ENCODE measurements around the gene MC1R. TPM values are rescaled to one million over a fixed set of nuclear protein-coding genes. Genes with fewer than 3 reads are reported as not detected.

MC1R gene
- total RNA-seq, 1 experiment from 2014 or later: 34.3 TPM

- no peaks in the 10 kb centered on the region for H3F3A ChIP-seq (ENCODE audit: insufficient read depth, low read depth)
- no peak for DNase-seq
- no peak overlapping the region for H2AFZ ChIP-seq
- intact Hi-C loops (cut with micrococcal nuclease; ENCODE audit: unreplicated experiment): no loop called here
- H4K20me1 ChIP-seq (ENCODE audit: insufficient read depth): no peaks in the 10 kb centered on the region
- no peaks in the 10 kb centered on the region for H3K9me3 ChIP-seq (ENCODE audit: insufficient read depth, low read depth)
- no peaks in the 10 kb centered on the region for H3K4me1 ChIP-seq (replicated peaks; ENCODE audit: insufficient read depth)
- no peak overlapping the region for H3K27ac ChIP-seq
- H3K9me2 ChIP-seq (ENCODE audit: insufficient read depth): no peaks in the 10 kb centered on the region
- BruUV-seq (replicated peaks): no TSS peak
- POLR2A ChIA-PET (ENCODE audit: unreplicated experiment): no interaction called here
- no peak overlapping the region for H3K4me2 ChIP-seq
- peaks cover 30% of the 10 kb centered on the region for H3K27me3 ChIP-seq (ENCODE audit: insufficient read depth, low read depth)
- H3K36me3 ChIP-seq (ENCODE audit: low read depth): no peaks in the 10 kb centered on the region
- no peaks in the 10 kb centered on the region for H3K79me2 ChIP-seq (ENCODE audit: low read depth)
- H3K4me3 ChIP-seq: no peak overlapping the region
- CTCF ChIA-PET: no interaction called here
- no peak for TF ChIP-seq CTCF (conservative IDR thresholded peaks at IDR 0.05)
- no peak for TF ChIP-seq EZH2 (IDR thresholded peaks at IDR 0.05; ENCODE audit: low read depth)
Measured at GRCh38 chr16:89946515-89946914, 27.9 kb downstream of the MC1R start.

GRCh38 chr16:89949121-89949742, 30.6 kb downstream of the MC1R start:
- no peaks in the 10 kb centered on the region for H3F3A ChIP-seq (ENCODE audit: insufficient read depth, low read depth)
- ChIA-PET CTCF (interaction anchor here (0.7 kb wide), 1 partner anchor 21 kb away, joined by 3 read pairs; no protein-coding TSS in a partner anchor), POLR2A (ENCODE audit: unreplicated experiment) (interaction anchor here (0.7 kb wide), 1 partner anchor 133 kb away, joined by 4 read pairs; no protein-coding TSS in a partner anchor)
- no peaks in the 10 kb centered on the region for H3K36me3 ChIP-seq (ENCODE audit: low read depth)
- no peaks in the 10 kb centered on the region for H3K4me1 ChIP-seq (replicated peaks; ENCODE audit: insufficient read depth)
- no peak overlapping the region for H2AFZ ChIP-seq
- TF ChIP-seq EZH2 (IDR thresholded peaks at IDR 0.05; ENCODE audit: low read depth): no peak
- TF ChIP-seq CTCF (conservative IDR thresholded peaks at IDR 0.05): no peak
- no peaks in the 10 kb centered on the region for H3K9me3 ChIP-seq (ENCODE audit: insufficient read depth, low read depth)
- H3K4me2 ChIP-seq: peak overlapping the region; percentile 78
- H3K27ac ChIP-seq: no peak overlapping the region
- peak overlapping the region; percentile 56; the same call in 1 of the 2 replicates for H3K4me3 ChIP-seq
- H3K9me2 ChIP-seq (ENCODE audit: insufficient read depth): no peaks in the 10 kb centered on the region
- DNase-seq: no peak
- no peaks in the 10 kb centered on the region for H3K79me2 ChIP-seq (ENCODE audit: low read depth)
- intact Hi-C loops (cut with micrococcal nuclease; ENCODE audit: unreplicated experiment): no loop called here
- no peaks in the 10 kb centered on the region for H4K20me1 ChIP-seq (ENCODE audit: insufficient read depth)
- H3K27me3 ChIP-seq (ENCODE audit: insufficient read depth, low read depth): peaks cover 19% of the 10 kb centered on the region
- no TSS peak for BruUV-seq (replicated peaks)

GRCh38 chr16:89949756-89950155, 31.1 kb downstream of the MC1R start:
- Histone ChIP-seq H3K79me2 (ENCODE audit: low read depth) (no peaks in the 10 kb centered on the region), H3K27me3 (ENCODE audit: insufficient read depth, low read depth) (peaks cover 16% of the 10 kb centered on the region), H3K9me3 (ENCODE audit: insufficient read depth, low read depth) (no peaks in the 10 kb centered on the region), H3K9me2 (ENCODE audit: insufficient read depth) (no peaks in the 10 kb centered on the region), H3K27ac (no peak overlapping the region), H3K36me3 (ENCODE audit: low read depth) (no peaks in the 10 kb centered on the region), H3K4me3 (no peak overlapping the region; the same call in 1 of the 2 replicates), H3K4me1 (replicated peaks; ENCODE audit: insufficient read depth) (no peaks in the 10 kb centered on the region), H3K4me2 (peak overlapping the region; percentile 78), H3F3A (ENCODE audit: insufficient read depth, low read depth) (no peaks in the 10 kb centered on the region), H2AFZ (no peak overlapping the region), H4K20me1 (ENCODE audit: insufficient read depth) (no peaks in the 10 kb centered on the region)
- TF ChIP-seq CTCF (conservative IDR thresholded peaks at IDR 0.05): no peak
- no peak for TF ChIP-seq EZH2 (IDR thresholded peaks at IDR 0.05; ENCODE audit: low read depth)
- intact Hi-C loops (cut with micrococcal nuclease; ENCODE audit: unreplicated experiment): no loop called here
- BruUV-seq (replicated peaks): no TSS peak
- CTCF ChIA-PET: no interaction called here
- POLR2A ChIA-PET (ENCODE audit: unreplicated experiment): interaction anchor here (0.7 kb wide), 1 partner anchor 132 kb away, joined by 4 read pairs; no protein-coding TSS in a partner anchor
- DNase-seq: no peak
